Cardiac muscle cell (in vitro differentiated cells and primary cell): ENCODE results near the gene PRAMEF14. TPM values are rescaled to one million over a fixed set of nuclear protein-coding genes. Genes with fewer than 3 reads are reported as not detected.
"Not testable (repeated sequence)": the region's sequence is repeated elsewhere in the genome, so short reads cannot be mapped to it uniquely, and the experiment has no call there.

Source experiments
- DNase-seq, 2 donors: peaks; one replicate each; pipeline versions ENCODE4 v3.0.0 to v3.0.0-alpha.2; 2010 to 2017; ENCODE audit warnings: low read depth in 1 of 2, low spot score in 1 of 2
- H3K27ac ChIP-seq: fragments of 200-600 bp; sonication (generic); 2 replicates; pipeline ENCODE4 v1.5.1; 2016
- H3K27me3 ChIP-seq: fragments of 200-600 bp; sonication (generic); 2 replicates; pipeline ENCODE4 v1.6.0; 2016; ENCODE audit warnings: control low read depth
- H3K36me3 ChIP-seq: fragments of 200-600 bp; sonication (generic); 2 replicates; pipeline ENCODE4 v1.5.1; 2016; ENCODE audit warnings: control low read depth
- H3K4me1 ChIP-seq: fragments of 200-600 bp; sonication (generic); 2 replicates; pipeline ENCODE4 v1.8.1; 2017; ENCODE audit warnings: low read depth, mild to moderate bottlenecking, mixed run types
- H3K4me3 ChIP-seq: fragments of 200-600 bp; sonication (generic); 2 replicates; pipeline ENCODE4 v1.5.1; 2016; ENCODE audit warnings: mild to moderate bottlenecking
- H3K9me3 ChIP-seq: fragments of 200-600 bp; sonication (generic); 2 replicates; pipeline ENCODE4 v1.5.1; 2017; ENCODE audit warnings: low read depth, mild to moderate bottlenecking, control low read depth
- polyA plus RNA-seq: library from polyadenylated mRNA; unstranded; fragments of >200 nt; fragmentation: Nextera tagmentation; extraction: Ambion mirVana; gene quantifications from 2 replicates; pipeline ENCODE4 v1.2.1, GENCODE V29; 2016
- total RNA-seq: library from RNA; depleted of rRNA; stranded (reverse); fragments of >200 nt; gene quantifications from 2 replicates; pipeline ENCODE4 v1.2.3, GENCODE V29; 2016

Gene PRAMEF14, protein sequence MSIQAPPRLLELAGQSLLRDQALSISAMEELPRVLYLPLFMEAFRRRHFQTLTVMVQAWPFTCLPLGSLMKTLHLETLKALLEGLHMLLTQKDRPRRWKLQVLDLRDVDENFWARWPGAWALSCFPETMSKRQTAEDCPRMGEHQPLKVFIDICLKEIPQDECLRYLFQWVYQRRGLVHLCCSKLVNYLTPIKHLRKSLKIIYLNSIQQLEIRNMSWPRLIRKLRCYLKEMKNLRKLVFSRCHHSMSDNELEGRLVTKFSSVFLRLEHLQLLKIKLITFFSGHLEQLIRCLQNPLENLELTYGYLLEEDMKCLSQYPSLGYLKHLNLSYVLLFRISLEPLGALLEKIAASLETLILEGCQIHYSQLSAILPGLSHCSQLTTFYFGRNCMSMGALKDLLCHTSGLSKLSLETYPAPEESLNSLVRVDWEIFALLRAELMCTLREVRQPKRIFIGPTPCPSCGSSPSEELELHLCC
- total RNA-seq = not detected in 2 replicates
- not detected in 2 replicates for polyA plus RNA-seq

DNA sequence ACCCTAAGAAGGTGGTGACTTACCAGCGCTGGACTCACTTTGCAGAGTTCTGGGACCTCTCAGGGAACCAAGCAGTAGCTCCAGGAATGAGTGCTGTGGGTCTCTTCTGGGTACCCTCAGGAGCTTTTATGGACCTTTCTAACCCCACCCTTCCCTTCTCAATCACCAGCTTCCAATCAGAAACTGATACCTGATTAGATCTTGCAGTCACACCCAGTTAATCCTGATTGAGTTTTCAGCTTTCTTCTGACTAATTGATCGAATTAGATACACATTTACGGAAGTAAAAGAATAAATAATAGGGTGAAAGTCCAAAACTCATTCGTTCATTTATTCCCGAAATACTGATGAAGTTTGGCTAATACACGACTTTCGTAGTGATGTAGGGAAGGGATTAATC lies at the start of gene PRAMEF14:
TSS of gene PRAMEF14 (minus strand) at position 101 of the 400 bp plus-strand sequence. CDS start 1,820 bp downstream, outside the sequence.
- H3K27ac ChIP-seq, H3K36me3 ChIP-seq, DNase-seq, H3K27me3 ChIP-seq, H3K4me1 ChIP-seq, H3K4me3 ChIP-seq, H3K9me3 ChIP-seq: not testable (repeated sequence)

DNA sequence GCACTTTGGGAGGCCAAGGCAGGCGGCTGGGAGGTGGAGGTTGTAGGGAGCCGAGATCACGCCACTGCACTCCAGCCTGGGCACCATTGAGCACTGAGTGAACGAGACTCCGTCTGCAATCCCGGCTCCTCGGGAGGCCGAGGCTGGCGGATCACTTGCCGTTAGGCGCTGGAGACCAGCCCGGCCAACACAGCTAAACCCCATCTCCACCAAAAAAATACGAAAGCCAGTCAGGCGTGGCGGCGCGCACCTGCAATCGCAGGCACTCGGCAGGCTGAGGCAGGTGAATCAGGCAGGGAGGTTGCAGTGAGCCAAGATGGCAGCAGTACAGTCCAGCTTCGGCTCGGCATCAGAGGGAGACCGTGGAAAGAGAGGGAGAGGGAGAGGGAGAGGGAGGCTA lies 48.4 kb upstream of the PRAMEF14 start:
- H3K4me3 ChIP-seq, H3K36me3 ChIP-seq, H3K4me1 ChIP-seq, H3K27me3 ChIP-seq, H3K9me3 ChIP-seq, H3K27ac ChIP-seq, DNase-seq: not testable (repeated sequence)

DNA sequence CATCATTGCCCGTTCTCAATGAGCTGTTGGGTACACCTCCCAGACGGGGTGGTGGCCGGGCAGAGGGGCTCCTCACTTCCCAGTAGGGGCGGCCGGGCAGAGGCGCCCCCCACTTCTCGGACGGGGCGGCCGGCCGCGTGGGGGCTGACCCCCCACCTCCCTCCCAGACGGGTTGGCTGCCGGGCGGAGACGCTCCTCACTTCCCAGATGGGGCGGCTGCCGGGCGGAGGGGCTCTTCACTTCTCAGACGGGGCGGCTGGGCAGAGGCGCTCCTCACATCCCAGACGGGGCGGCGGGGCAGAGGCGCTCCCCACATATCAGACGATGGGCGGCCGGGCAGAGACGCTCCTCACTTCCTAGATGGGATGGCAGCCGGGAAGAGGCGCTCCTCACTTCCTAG lies 47.8 kb upstream of the PRAMEF14 start:
- not testable (repeated sequence) for H3K27me3 ChIP-seq, DNase-seq, H3K27ac ChIP-seq, H3K9me3 ChIP-seq, H3K36me3 ChIP-seq, H3K4me1 ChIP-seq, H3K4me3 ChIP-seq

DNA sequence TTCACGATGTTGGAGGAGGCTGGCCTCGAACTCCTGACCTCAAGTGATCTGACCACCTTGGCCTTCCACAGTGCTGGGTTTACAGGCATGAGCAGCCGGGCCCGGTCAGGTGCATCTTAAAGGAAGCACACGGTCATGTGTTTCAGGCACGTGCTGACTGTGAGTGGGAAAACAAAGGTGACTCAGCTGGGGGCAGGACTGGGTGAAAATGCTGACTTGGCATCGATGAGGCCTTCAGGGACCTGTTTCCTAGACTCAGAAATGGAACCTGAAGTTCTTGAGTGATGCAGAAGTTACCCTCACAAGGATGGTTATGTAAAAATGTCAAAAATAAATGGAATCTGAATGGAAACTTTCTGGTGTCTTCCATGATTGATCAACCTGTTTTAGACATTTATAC lies 46.1 kb upstream of the PRAMEF14 start:
- not testable (repeated sequence) for H3K4me1 ChIP-seq, DNase-seq, H3K36me3 ChIP-seq, H3K4me3 ChIP-seq, H3K27ac ChIP-seq, H3K9me3 ChIP-seq, H3K27me3 ChIP-seq

DNA sequence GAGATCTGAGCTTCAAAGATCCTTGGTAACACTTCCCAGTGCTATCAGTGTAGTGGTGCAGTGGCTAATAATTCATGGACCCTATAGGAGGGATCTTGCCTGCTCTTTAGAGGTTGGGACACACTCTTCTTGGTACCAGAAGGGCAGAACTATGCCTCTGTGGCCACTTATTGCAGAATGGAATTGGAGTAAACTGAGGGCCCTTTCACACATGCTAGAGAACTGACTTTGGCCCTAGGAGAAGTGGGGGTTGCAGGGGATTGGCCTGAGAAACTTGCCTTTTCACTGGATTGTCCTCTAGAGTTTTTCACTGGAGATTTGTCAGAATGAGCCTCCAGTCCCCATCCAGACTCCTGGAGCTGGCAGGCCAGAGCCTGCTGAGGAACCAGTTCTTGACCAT lies 42.4 kb upstream of the PRAMEF14 start, which contains the start of gene PRAMEF17:
TSS of gene PRAMEF17 (plus strand) at position 301 of the 400 bp plus-strand sequence. CDS start at position 327, 26 bp downstream.
- not testable (repeated sequence) for H3K4me3 ChIP-seq, H3K27me3 ChIP-seq, H3K36me3 ChIP-seq, H3K4me1 ChIP-seq, H3K27ac ChIP-seq, DNase-seq, H3K9me3 ChIP-seq

DNA sequence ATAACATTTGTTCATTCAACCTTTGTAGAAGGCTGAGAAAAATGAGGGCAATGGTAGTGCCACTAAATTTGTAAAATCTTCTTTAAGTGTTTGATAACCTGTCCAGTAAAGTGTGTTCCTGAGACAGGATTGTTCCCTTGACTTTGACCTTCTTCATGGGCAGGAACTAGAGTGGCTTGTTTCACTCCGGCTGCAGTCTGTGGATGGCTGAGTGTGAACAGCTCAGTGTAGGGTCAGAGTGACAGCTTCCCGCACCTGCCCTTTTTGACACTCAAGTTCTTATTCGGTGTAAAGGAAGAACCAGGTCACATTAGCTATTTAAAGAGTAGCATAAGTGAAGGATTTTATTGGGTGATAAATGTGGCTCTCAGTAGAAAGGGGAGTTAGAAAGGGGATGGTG lies 33.4 kb upstream of the PRAMEF14 start:
- H3K4me3 ChIP-seq, H3K27me3 ChIP-seq, H3K36me3 ChIP-seq, H3K9me3 ChIP-seq, DNase-seq, H3K27ac ChIP-seq, H3K4me1 ChIP-seq: not testable (repeated sequence)

DNA sequence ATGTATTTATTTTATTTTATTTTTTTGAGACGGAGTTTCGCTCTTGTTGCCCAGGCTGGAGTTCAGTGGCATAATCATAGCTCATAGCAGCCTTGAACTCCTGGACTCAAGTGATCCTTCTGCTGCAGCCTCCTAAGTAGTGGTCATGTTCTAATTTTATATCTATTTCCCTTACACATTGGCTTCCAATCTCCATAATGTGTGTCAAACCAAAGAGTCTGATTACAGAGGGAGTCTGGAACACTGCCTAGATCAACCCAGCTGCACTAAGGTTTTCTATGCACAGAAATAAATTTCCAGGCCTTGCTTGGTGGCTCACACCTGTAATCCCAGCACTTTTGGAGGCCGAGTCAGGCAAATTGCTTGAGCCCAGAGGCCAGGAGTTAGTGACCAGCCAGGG lies 32.0 kb upstream of the PRAMEF14 start:
- not testable (repeated sequence) for H3K36me3 ChIP-seq, H3K27me3 ChIP-seq, H3K9me3 ChIP-seq, DNase-seq, H3K27ac ChIP-seq, H3K4me3 ChIP-seq, H3K4me1 ChIP-seq

DNA sequence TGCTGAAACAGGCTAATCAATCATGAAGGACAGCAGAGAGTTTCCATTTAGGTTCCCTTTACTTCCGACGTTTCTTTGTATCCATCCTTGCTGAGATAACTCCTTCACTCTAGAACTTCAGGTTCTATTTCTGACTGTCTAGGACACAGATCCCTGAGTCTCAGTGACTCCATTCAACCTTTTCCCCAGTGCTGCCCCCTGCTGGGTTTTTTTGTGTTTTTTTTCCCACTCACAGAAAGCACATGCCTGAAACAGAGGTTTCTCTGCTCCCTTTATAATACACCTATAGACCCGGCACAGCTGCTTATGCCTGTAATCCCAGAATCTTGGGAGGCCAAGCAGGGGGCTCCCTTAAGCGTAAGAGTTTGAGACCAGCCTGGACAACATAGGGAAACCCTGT lies 21.6 kb upstream of the PRAMEF14 start:
- H3K4me1 ChIP-seq, H3K9me3 ChIP-seq, H3K36me3 ChIP-seq, H3K27me3 ChIP-seq, H3K27ac ChIP-seq, H3K4me3 ChIP-seq: not testable (repeated sequence)
- peak in 1 of 2 donors; percentile 3 for DNase-seq

DNA sequence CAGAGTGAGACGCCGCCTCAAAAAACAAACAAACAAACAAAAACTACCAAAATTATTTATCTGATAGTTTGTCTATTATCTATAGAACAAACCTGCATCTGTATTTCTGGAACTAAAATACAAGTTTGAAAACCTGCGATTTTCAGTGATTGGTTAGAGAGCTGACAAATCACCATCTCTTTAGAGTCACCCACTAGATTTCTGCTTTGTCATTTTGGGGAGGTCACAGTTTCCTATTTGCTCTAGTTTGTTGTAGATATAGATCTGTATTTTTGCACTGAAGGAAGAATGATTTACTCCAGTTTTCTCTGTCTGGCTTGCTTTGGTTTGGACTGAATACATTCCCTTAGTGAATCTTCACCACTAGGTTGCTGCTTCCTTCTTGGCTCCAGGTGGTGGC lies 19.6 kb upstream of the PRAMEF14 start:
- not testable (repeated sequence) for H3K27ac ChIP-seq, H3K36me3 ChIP-seq, H3K27me3 ChIP-seq, H3K9me3 ChIP-seq, H3K4me3 ChIP-seq, H3K4me1 ChIP-seq, DNase-seq

DNA sequence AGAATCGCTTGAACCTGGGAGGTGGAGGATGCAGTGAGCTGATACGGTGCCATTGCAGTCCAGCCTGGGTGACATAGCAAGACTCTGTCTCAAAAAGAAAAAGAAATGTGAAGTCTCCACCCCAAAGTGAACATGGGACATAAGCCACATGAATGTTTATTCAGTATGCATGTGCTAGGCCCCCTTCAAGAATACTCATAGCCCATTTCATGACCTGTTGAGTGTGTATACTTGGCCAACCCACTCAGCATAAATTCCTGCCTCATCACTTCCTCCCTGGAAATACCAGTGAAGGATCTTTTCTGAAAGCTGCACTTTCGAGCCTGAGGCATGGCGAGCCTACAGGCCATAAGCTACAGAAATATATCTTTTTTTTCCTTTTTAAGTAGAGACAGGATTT lies 18.0 kb upstream of the PRAMEF14 start:
- H3K36me3 ChIP-seq, H3K27me3 ChIP-seq, H3K4me1 ChIP-seq, DNase-seq, H3K4me3 ChIP-seq, H3K9me3 ChIP-seq, H3K27ac ChIP-seq: not testable (repeated sequence)

DNA sequence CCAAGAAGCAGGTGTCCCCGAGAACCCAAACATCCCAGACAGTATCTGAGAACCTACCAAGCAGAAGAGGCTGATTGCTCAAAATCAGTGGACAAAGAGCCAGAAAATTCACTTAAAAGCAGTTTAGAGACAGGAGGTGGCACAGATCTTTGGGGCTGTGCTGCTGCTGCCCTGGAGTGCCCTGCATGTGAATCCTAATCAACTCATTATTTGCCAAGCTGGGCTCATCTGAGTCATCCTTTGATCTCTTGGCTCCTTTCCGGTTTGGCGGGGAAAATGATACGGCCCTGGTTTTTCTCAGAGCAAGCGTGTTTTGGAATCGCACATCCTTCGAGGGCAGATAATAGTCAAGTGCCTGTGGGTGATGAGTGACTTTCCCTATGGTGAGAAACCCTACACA lies 15.4 kb upstream of the PRAMEF14 start:
- H3K27me3 ChIP-seq, DNase-seq, H3K4me3 ChIP-seq: not testable (repeated sequence)

More for the DNA sequence above, 15.4 kb upstream of the PRAMEF14 start:
- not testable (repeated sequence) for H3K27ac ChIP-seq, H3K9me3 ChIP-seq, H3K36me3 ChIP-seq, H3K4me1 ChIP-seq
